NK-92 (cell line): ENCODE results near the gene CHCHD6.

Experiments used
- DNase-seq: peaks from one replicate; lab custom pipeline; 2025; ENCODE audit not compliant: unreplicated experiment; lab: John Stamatoyannopoulos, UW

CHCHD6 gene

GRCh38 chr3:126917232-126917804 is 213.3 kb downstream of the CHCHD6 start:
- no peak for DNase-seq

GRCh38 chr3:126918355-126918821 is 214.3 kb downstream of the CHCHD6 start:
- DNase-seq = no peak

- no peak for DNase-seq
These were observed 217.2 kb downstream of the CHCHD6 start for GRCh38 chr3:126921085-126921824.

- DNase-seq = no peak
These were observed 218.4 kb downstream of the CHCHD6 start for GRCh38 chr3:126922466-126922865.

GRCh38 chr3:126923423-126923822 is 219.4 kb downstream of the CHCHD6 start:
- DNase-seq = no peak

- DNase-seq = no peak
These were observed 219.9 kb downstream of the CHCHD6 start for GRCh38 chr3:126923895-126924294.

- no peak for DNase-seq
These were observed 220.4 kb downstream of the CHCHD6 start for GRCh38 chr3:126924458-126924857.

- DNase-seq = no peak
These were observed 221.6 kb downstream of the CHCHD6 start for GRCh38 chr3:126925411-126926171.

GRCh38 chr3:126926684-126927400 is 222.8 kb downstream of the CHCHD6 start:
- DNase-seq = no peak

GRCh38 chr3:126927401-126927750 is 223.3 kb downstream of the CHCHD6 start:
- no peak for DNase-seq

- DNase-seq = no peak
These were observed 223.8 kb downstream of the CHCHD6 start for GRCh38 chr3:126927846-126928245.

GRCh38 chr3:126928921-126929474 is 225.0 kb downstream of the CHCHD6 start:
- no peak for DNase-seq

- DNase-seq = no peak
These were observed 227.0 kb downstream of the CHCHD6 start for GRCh38 chr3:126930936-126931600.

- DNase-seq = no peak
These were observed 227.8 kb downstream of the CHCHD6 start for GRCh38 chr3:126931806-126932187.

- no peak for DNase-seq
These were observed 228.3 kb downstream of the CHCHD6 start for GRCh38 chr3:126932188-126932931.

GRCh38 chr3:126934031-126934531 is 230.0 kb downstream of the CHCHD6 start:
- DNase-seq = no peak

- DNase-seq = no peak
These were observed 231.0 kb downstream of the CHCHD6 start for GRCh38 chr3:126934991-126935390.

- no peak for DNase-seq
These were observed 231.9 kb downstream of the CHCHD6 start for GRCh38 chr3:126935756-126936509.

- DNase-seq = no peak
These were observed 232.9 kb downstream of the CHCHD6 start for GRCh38 chr3:126936853-126937425.
